IPS-18a (cell line): ENCODE results near the gene SHLD1.

ENCODE experiments used
- H3K27ac ChIP-seq: one replicate; pipeline ENCODE4 v1.5.1; 2013; ENCODE audit warnings: low read length
- H3K27me3 ChIP-seq: one replicate; pipeline ENCODE4 v1.6.1; 2013; ENCODE audit warnings: mild to moderate bottlenecking, low read length; ENCODE audit not compliant: control insufficient read depth, insufficient read depth
- H3K36me3 ChIP-seq: one replicate; pipeline ENCODE4 v1.6.1; 2013; ENCODE audit warnings: low read depth, low read length; ENCODE audit not compliant: control insufficient read depth
- H3K4me1 ChIP-seq: one replicate; pipeline ENCODE4 v1.6.1; 2013; ENCODE audit warnings: low read depth, low read length; ENCODE audit not compliant: control insufficient read depth
- H3K4me3 ChIP-seq: one replicate; pipeline ENCODE4 v1.5.1; 2013; ENCODE audit warnings: low read length
- H3K9ac ChIP-seq: one replicate; pipeline ENCODE4 v1.6.1; 2013; ENCODE audit warnings: mild to moderate bottlenecking, low read length, moderate library complexity
- H3K9me3 ChIP-seq: one replicate; pipeline ENCODE4 v1.6.1; 2013; ENCODE audit warnings: low read depth, low read length; ENCODE audit not compliant: control insufficient read depth

Gene SHLD1

DNA sequence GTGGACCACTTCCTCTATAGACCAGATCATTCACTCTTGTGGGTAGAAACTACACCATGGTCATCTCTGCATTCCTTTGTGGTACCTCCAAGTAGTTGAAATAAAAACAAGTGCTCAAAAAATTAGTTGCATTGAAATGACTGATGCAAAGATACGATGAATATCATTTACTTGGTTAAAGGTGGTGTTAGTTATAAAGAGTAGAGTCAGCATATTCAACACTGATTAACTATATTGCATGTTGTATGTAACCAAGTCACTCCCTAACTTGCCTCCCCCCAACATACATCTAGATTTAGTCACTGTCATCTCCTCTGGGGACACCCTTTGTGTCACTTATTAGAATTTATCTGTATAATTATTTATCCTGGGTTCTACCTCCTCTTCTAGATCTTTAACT, 77.7 kb downstream of the SHLD1 start:
- H3K4me1 ChIP-seq: peaks cover 10% of the 10 kb centered on the region
- no peaks in the 10 kb centered on the region for H3K27me3 ChIP-seq
- no peaks in the 10 kb centered on the region for H3K9me3 ChIP-seq
- no peaks in the 10 kb centered on the region for H3K36me3 ChIP-seq
- no peak overlapping the region for H3K4me3 ChIP-seq
- H3K27ac ChIP-seq: no peak overlapping the region
- H3K9ac ChIP-seq: no peak overlapping the region

- Histone ChIP-seq H3K27ac (no peak overlapping the region), H3K9me3 (no peaks in the 10 kb centered on the region), H3K4me1 (peaks cover 9% of the 10 kb centered on the region), H3K9ac (no peak overlapping the region), H3K36me3 (no peaks in the 10 kb centered on the region), H3K27me3 (no peaks in the 10 kb centered on the region), H3K4me3 (no peak overlapping the region)
Measured at GRCh38 chr20:5829241-5829809, 79.1 kb downstream of the SHLD1 start.

DNA sequence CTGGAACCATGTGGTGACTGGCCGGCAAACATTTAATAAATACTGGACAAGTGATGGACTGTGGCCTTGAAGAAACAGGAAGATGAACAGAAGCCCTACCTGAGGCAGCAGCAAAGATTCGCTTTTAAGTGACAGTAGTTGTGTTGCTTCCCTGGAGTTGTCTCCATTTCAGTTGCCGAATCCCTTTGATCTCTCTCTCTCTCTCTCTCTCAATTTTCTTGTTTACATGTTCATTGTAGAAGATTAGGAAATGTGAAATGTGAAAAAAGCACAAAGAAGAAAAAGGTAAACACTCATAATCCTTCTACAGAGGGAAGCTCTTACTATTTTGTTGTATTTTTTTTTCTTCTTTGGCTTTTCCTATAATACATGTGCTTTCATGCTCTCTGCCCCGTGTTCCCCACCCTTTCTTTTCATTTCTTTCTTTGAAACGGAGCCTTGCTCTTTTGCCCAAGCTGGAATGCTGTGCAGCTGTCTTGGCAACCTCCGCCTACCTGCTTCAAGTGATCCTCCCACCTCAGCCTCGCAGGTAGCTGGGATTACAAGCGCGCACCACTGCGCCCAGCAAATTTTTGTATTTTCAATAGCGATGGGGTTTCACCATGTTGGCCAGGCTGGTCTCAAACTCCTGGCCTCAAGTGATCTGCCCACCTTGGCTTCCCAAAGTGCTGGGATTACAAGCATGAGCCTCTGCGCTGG, 81.5 kb downstream of the SHLD1 start:
- Histone ChIP-seq H3K36me3 (no peaks in the 10 kb centered on the region), H3K4me3 (no peak overlapping the region), H3K27me3 (no peaks in the 10 kb centered on the region), H3K9me3 (no peaks in the 10 kb centered on the region), H3K9ac (no peak overlapping the region), H3K27ac (no peak overlapping the region), H3K4me1 (no peaks in the 10 kb centered on the region)

DNA sequence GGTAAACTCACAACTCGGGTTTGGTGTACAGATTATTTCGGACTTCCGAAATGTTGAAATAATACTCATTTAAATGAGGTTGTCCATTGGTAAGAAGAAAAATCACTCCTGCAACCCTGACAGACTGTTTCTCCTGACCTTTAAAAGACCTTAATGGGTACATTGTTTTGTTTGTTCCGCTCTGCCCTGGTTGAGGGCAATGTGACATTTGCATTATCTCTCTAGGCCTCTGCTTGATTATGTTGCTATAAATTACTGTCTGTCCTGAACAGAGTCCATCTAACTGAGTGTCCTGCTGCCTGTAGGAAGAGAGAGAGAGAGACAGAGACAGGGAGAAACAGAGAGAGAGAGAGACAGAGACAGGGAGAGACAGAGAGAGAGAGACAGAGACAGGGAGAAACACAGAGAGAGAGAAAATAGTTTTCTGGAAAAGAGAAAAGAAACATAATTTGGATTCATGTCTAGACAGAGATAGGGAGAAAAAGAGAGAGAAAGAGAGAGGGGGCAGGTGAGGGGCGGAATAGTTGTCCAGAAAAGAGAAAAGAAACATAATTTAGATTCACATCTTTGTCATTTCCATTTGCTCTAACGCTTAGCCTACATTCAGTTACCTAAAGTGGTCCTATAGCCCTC, 83.2 kb downstream of the SHLD1 start:
- H3K27me3 ChIP-seq: no peaks in the 10 kb centered on the region
- no peaks in the 10 kb centered on the region for H3K9me3 ChIP-seq
- H3K27ac ChIP-seq: no peak overlapping the region
- no peak overlapping the region for H3K9ac ChIP-seq
- no peak overlapping the region for H3K4me3 ChIP-seq
- no peaks in the 10 kb centered on the region for H3K4me1 ChIP-seq
- no peaks in the 10 kb centered on the region for H3K36me3 ChIP-seq

- H3K9me3 ChIP-seq: no peaks in the 10 kb centered on the region
- H3K27ac ChIP-seq: no peak overlapping the region
- H3K27me3 ChIP-seq: no peaks in the 10 kb centered on the region
- H3K36me3 ChIP-seq: no peaks in the 10 kb centered on the region
- no peak overlapping the region for H3K4me3 ChIP-seq
- H3K4me1 ChIP-seq: no peaks in the 10 kb centered on the region
- no peak overlapping the region for H3K9ac ChIP-seq
Measured at GRCh38 chr20:5834436-5835005, 84.3 kb downstream of the SHLD1 start.

DNA sequence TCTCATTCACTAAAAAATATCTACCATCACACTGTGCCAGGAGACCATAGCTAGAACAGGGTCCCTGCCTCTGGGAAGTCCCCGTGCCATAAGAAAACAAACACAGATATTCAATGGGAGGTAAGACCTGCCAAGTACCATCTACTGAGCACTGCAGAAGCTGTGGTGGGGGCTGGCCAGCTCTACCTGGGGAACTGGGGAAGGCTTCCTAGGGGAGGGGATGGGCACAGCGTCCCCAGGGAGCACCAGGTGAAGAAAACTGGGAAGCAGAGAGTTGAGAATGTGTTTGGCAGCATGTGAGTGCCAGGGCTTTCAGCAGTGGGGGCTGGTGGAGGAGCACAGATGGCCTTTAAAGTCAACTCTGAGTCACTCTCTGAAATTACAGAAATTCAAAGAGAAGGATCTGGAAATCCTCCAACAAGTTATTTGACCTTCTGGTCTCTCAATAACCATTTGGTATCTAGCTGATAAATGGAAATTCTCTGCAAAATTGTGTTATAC, 85.2 kb downstream of the SHLD1 start:
- H3K9ac ChIP-seq: no peak overlapping the region
- H3K4me1 ChIP-seq: no peaks in the 10 kb centered on the region
- H3K27me3 ChIP-seq: no peaks in the 10 kb centered on the region
- no peak overlapping the region for H3K4me3 ChIP-seq
- no peak overlapping the region for H3K27ac ChIP-seq
- H3K9me3 ChIP-seq: no peaks in the 10 kb centered on the region
- H3K36me3 ChIP-seq: no peaks in the 10 kb centered on the region

GRCh38 chr20:5835871-5836270, 85.7 kb downstream of the SHLD1 start:
- Histone ChIP-seq H3K27ac (no peak overlapping the region), H3K4me1 (no peaks in the 10 kb centered on the region), H3K27me3 (no peaks in the 10 kb centered on the region), H3K4me3 (no peak overlapping the region), H3K9me3 (no peaks in the 10 kb centered on the region), H3K9ac (no peak overlapping the region), H3K36me3 (no peaks in the 10 kb centered on the region)

DNA sequence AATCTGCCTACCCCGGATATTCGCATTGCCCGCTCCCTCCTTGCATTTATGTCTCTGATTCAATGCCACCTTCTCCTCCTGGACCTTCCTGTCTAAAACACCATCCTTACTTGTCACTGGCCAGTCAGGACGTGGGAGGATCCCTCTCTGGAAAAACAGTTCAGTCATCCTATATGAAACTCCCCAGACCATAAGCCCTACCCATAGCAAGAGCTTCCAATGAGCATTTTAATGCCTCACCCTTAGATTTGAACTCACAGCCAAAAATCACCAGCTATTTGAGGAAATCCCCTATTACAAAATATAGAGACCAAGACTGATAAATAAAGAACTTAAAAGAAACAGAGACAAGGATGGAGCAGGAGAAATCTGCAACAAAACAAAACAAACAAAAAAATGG, 86.4 kb downstream of the SHLD1 start:
- Histone ChIP-seq H3K27ac (no peak overlapping the region), H3K36me3 (no peaks in the 10 kb centered on the region), H3K9me3 (no peaks in the 10 kb centered on the region), H3K27me3 (no peaks in the 10 kb centered on the region), H3K9ac (no peak overlapping the region), H3K4me3 (no peak overlapping the region), H3K4me1 (no peaks in the 10 kb centered on the region)

- H3K36me3 ChIP-seq: no peaks in the 10 kb centered on the region
- no peaks in the 10 kb centered on the region for H3K27me3 ChIP-seq
- H3K9ac ChIP-seq: no peak overlapping the region
- no peak overlapping the region for H3K27ac ChIP-seq
- no peak overlapping the region for H3K4me3 ChIP-seq
- H3K9me3 ChIP-seq: no peaks in the 10 kb centered on the region
- no peaks in the 10 kb centered on the region for H3K4me1 ChIP-seq
Measured at GRCh38 chr20:5840411-5841002, 90.3 kb downstream of the SHLD1 start.

DNA sequence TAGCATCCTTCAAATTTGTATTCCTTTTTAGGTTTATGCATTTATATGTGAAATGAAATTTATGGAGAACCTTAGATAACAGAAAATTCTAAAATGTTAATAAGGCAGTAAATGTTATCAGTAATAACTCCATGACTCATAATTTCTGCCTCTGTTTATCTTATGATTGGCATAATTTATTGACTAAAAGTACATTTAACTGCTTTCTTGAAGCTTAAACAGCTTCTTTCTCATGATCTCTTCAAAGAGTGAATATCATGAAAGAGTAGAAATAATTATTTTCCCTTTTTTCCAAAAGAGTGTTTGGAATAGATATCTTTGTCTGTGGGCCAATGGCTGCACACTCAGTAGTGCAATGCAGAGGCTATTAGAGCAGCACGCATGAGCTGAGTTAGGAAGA, 91.3 kb downstream of the SHLD1 start:
- Histone ChIP-seq H3K27me3 (no peaks in the 10 kb centered on the region), H3K27ac (no peak overlapping the region), H3K9me3 (no peaks in the 10 kb centered on the region), H3K4me3 (no peak overlapping the region), H3K4me1 (peaks cover 7% of the 10 kb centered on the region), H3K9ac (no peak overlapping the region), H3K36me3 (no peaks in the 10 kb centered on the region)

DNA sequence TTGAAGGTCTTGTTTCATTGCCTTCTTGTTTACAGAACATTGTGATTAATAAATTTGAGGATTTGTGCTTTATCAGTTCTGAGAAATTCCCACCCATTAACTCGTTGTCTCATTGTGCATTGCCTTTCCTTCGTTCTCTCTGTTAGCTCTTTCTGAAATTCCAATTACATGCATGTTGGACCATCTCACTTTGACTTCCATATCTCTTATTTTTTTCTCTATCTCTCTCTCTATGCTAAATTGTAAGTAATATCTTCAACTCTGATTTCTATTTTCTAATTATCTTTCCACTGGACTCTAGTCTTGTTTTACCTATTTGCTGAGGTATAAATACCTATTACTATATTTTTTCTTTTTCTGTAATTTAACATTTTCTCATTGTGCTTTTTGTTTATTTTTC, 92.3 kb downstream of the SHLD1 start:
- Histone ChIP-seq H3K27ac (no peak overlapping the region), H3K27me3 (no peaks in the 10 kb centered on the region), H3K4me1 (peaks cover 8% of the 10 kb centered on the region)

More for the DNA sequence above, 92.3 kb downstream of the SHLD1 start:
- Histone ChIP-seq H3K4me3 (no peak overlapping the region), H3K36me3 (no peaks in the 10 kb centered on the region), H3K9me3 (no peaks in the 10 kb centered on the region), H3K9ac (no peak overlapping the region)
